ENCODE measurements around the gene GIMAP7. TPM values are rescaled to one million over a fixed set of nuclear protein-coding genes. Genes with fewer than 3 reads are reported as not detected.
A peak's percentile ranks its signal among the peaks of the same experiment; 100 is the strongest.
"Not testable (repeated sequence)": the region's sequence is repeated elsewhere in the genome, so short reads cannot be mapped to it uniquely, and the experiment has no call there.

The GIMAP7 gene
- total RNA-seq, 5 donors from 2014 or later (not counting 1 experiment from before 2014, with no cell fraction given), result 76.8 to 430 (median 392) TPM

- Histone ChIP-seq H3K27ac (ENCODE audit: low read length) (peak overlapping the region; percentile 97), H3K4me3 (ENCODE audit: control insufficient read depth in 1 of 2, extremely low read depth in 1 of 2, low read length in 1 of 2) (no peak overlapping the region), H3K27me3 (replicated peaks in 1 of 2; ENCODE audit: control insufficient read depth in 2 of 2, extremely low read depth in 1 of 2, insufficient read depth in 2 of 2, low read length in 1 of 2) (no peaks in the 10 kb centered on the region), H3K9me3 (no peaks in the 10 kb centered on the region), H3K36me3 (ENCODE audit: control insufficient read depth in 2 of 2, extremely low read depth in 1 of 2, insufficient read depth in 1 of 2, low read length in 1 of 2) (peaks cover 12 to 19% of the 10 kb centered on the region in 2 donors), H3K4me1 (ENCODE audit: control insufficient read depth in 1 of 2, extremely low read depth in 1 of 2, insufficient read depth in 2 of 2, low read length in 2 of 2) (peaks cover 75 to 78% of the 10 kb centered on the region in 2 experiments)
- H3K36me3 Mint-ChIP-seq, result peaks cover 27% of the 10 kb centered on the region
- peak in 1 of 35 experiments; percentile 41 for DNase-seq
- no peaks in the 10 kb centered on the region for H3K27me3 Mint-ChIP-seq
- H3K4me3 Mint-ChIP-seq, result peak overlapping the region; percentile 76 to 85 (median 76)
- H3K9me3 Mint-ChIP-seq, result no peaks in the 10 kb centered on the region
- H3K27ac Mint-ChIP-seq, result peak overlapping the region; percentile 100
- peaks cover 96 to 98% (median 97%) of the 10 kb centered on the region in 3 donors for H3K4me1 Mint-ChIP-seq
- 17% methylated on average over 1 of the region's 4 CpGs for WGBS (ENCODE audit: insufficient coverage)
- ChIA-PET CTCF (interaction anchor here in 1 of 2 donors (0.9 to 1.3 kb wide), 5 partner anchors 29 to 274 kb away, joined by 3 to 5 read pairs (median 4); partner anchors contain the start of gene GIMAP7), POLR2A (interaction anchor here (0.6 to 1.9 kb wide), 5 partner anchors 21 to 234 kb away, joined by 4 to 15 read pairs (median 5); partner anchors contain the start of genes GIMAP1 (in 1 of the 2) and GIMAP7 (in 1 of the 2))
- ATAC-seq (replicated peaks in 1 of 4), result no peak
These were observed 32.8 kb upstream of the GIMAP7 start for GRCh38 chr7:150481922-150482321.

GRCh38 chr7:150483514-150483913 is 31.2 kb upstream of the GIMAP7 start:
- H3K36me3 Mint-ChIP-seq, result peaks cover 21% of the 10 kb centered on the region
- peak overlapping the region; percentile 100 for H3K27ac Mint-ChIP-seq
- H3K9me3 ChIP-seq; ATAC-seq (replicated peaks in 1 of 4); H3K9me3 Mint-ChIP-seq; H3K36me3 ChIP-seq (ENCODE audit: control insufficient read depth in 2 of 2, extremely low read depth in 1 of 2, insufficient read depth in 1 of 2, low read length in 1 of 2); H3K27me3 Mint-ChIP-seq; H3K27me3 ChIP-seq (replicated peaks in 1 of 2; ENCODE audit: control insufficient read depth in 2 of 2, extremely low read depth in 1 of 2, insufficient read depth in 2 of 2, low read length in 1 of 2); DNase-seq: not testable (repeated sequence)
- CTCF ChIA-PET, result interaction anchor here in 1 of 2 donors (0.8 to 1.3 kb wide), 4 partner anchors 9 to 34 kb away, joined by 3 to 4 read pairs (median 4); partner anchors contain the start of gene GIMAP7
- POLR2A ChIA-PET, result interaction anchor here (0.7 to 1.7 kb wide), 4 partner anchors 19 to 34 kb away, joined by 3 to 14 read pairs (median 4); partner anchors contain the start of gene GIMAP7 (in 1 of the 2)
- peaks cover 96 to 98% (median 97%) of the 10 kb centered on the region in 3 donors for H3K4me1 Mint-ChIP-seq
- H3K27ac ChIP-seq (ENCODE audit: low read length), result peak overlapping the region; percentile 97
- WGBS (ENCODE audit: insufficient coverage), result no CpG with 5 or more reads among the region's 2 CpGs
- peaks cover 63% of the 10 kb centered on the region in 2 experiments for H3K4me1 ChIP-seq (ENCODE audit: control insufficient read depth in 1 of 2, extremely low read depth in 1 of 2, insufficient read depth in 2 of 2, low read length in 2 of 2)
- peak overlapping the region; percentile 17 to 18 for H3K4me3 ChIP-seq (ENCODE audit: control insufficient read depth in 1 of 2, extremely low read depth in 1 of 2, low read length in 1 of 2)
- H3K4me3 Mint-ChIP-seq, result peak overlapping the region; percentile 74 to 76 (median 76)

- peaks cover 94 to 97% (median 95%) of the 10 kb centered on the region in 3 donors for H3K4me1 Mint-ChIP-seq
- DNase-seq, result peak in 19 of 35 experiments; percentile 15 to 70 (median 39)
These were observed 30.6 kb upstream of the GIMAP7 start for GRCh38 chr7:150484071-150484470.

GRCh38 chr7:150487625-150488024 is 27.0 kb upstream of the GIMAP7 start:
- no peak overlapping the region for H3K4me3 Mint-ChIP-seq

More at GRCh38 chr7:150484071-150484470, 30.6 kb upstream of the GIMAP7 start:
- not testable (repeated sequence) for H3K27me3 ChIP-seq (replicated peaks in 1 of 2; ENCODE audit: control insufficient read depth in 2 of 2, extremely low read depth in 1 of 2, insufficient read depth in 2 of 2, low read length in 1 of 2); H3K9me3 Mint-ChIP-seq; H3K27me3 Mint-ChIP-seq; H3K9me3 ChIP-seq; H3K4me3 ChIP-seq (ENCODE audit: control insufficient read depth in 1 of 2, extremely low read depth in 1 of 2, low read length in 1 of 2); H3K36me3 ChIP-seq (ENCODE audit: control insufficient read depth in 2 of 2, extremely low read depth in 1 of 2, insufficient read depth in 1 of 2, low read length in 1 of 2)
- Mint-ChIP-seq H3K27ac (peak overlapping the region; percentile 100), H3K36me3 (peaks cover 20% of the 10 kb centered on the region), H3K4me3 (peak overlapping the region; percentile 74 to 76 (median 76))
- peak; percentile 66 to 85 (median 72) for ATAC-seq (replicated peaks in 1 of 4)
- Histone ChIP-seq H3K27ac (ENCODE audit: low read length) (peak overlapping the region; percentile 97), H3K4me1 (ENCODE audit: control insufficient read depth in 1 of 2, extremely low read depth in 1 of 2, insufficient read depth in 2 of 2, low read length in 2 of 2) (peaks cover 57 to 59% of the 10 kb centered on the region in 2 experiments)
- CTCF ChIA-PET, result interaction anchor here in 1 of 2 donors (0.8 to 1.3 kb wide), 5 partner anchors 9 to 35 kb away, joined by 3 to 4 read pairs (median 4); partner anchors contain the start of gene GIMAP7
- POLR2A ChIA-PET, result interaction anchor here (0.9 to 1.7 kb wide), 3 partner anchors 18 to 34 kb away, joined by 3 to 14 read pairs (median 5); partner anchors contain the start of gene GIMAP7 (in 1 of the 2)
- no CpG with 5 or more reads among the region's 3 CpGs for WGBS (ENCODE audit: insufficient coverage)

GRCh38 chr7:150489782-150490181 is 24.9 kb upstream of the GIMAP7 start:
- Histone ChIP-seq H3K27ac (ENCODE audit: low read length) (no peak overlapping the region), H3K36me3 (ENCODE audit: control insufficient read depth in 2 of 2, extremely low read depth in 1 of 2, insufficient read depth in 1 of 2, low read length in 1 of 2) (no peaks in the 10 kb centered on the region), H3K27me3 (replicated peaks in 1 of 2; ENCODE audit: control insufficient read depth in 2 of 2, extremely low read depth in 1 of 2, insufficient read depth in 2 of 2, low read length in 1 of 2) (no peaks in the 10 kb centered on the region), H3K4me1 (ENCODE audit: control insufficient read depth in 1 of 2, extremely low read depth in 1 of 2, insufficient read depth in 2 of 2, low read length in 2 of 2) (peaks cover 17% of the 10 kb centered on the region in 2 experiments), H3K9me3 (no peaks in the 10 kb centered on the region), H3K4me3 (ENCODE audit: control insufficient read depth in 1 of 2, extremely low read depth in 1 of 2, low read length in 1 of 2) (no peak overlapping the region)
- ATAC-seq (replicated peaks in 1 of 4) (no peak), DNase-seq (no peak)
- CTCF ChIA-PET, result no interaction called here
- H3K4me1 Mint-ChIP-seq, result peaks cover 74 to 75% (median 75%) of the 10 kb centered on the region in 3 donors
- POLR2A ChIA-PET, result interaction anchor here in 1 of 2 donors (0.9 kb wide), 1 partner anchor 9 kb away, joined by 3 read pairs; no protein-coding TSS in a partner anchor
- peak overlapping the region in 1 of 2 donors; percentile 87 for H3K27ac Mint-ChIP-seq
- no peaks in the 10 kb centered on the region for H3K27me3 Mint-ChIP-seq
- WGBS (ENCODE audit: insufficient coverage), result no CpG with 5 or more reads among the region's 1 CpG
- H3K9me3 Mint-ChIP-seq, result peaks cover 0 to 5% (median 3%) of the 10 kb centered on the region in 3 donors
- H3K4me3 Mint-ChIP-seq, result no peak overlapping the region
- H3K36me3 Mint-ChIP-seq, result peaks cover 41% of the 10 kb centered on the region

More at GRCh38 chr7:150487625-150488024, 27.0 kb upstream of the GIMAP7 start:
- Histone ChIP-seq H3K36me3 (ENCODE audit: control insufficient read depth in 2 of 2, extremely low read depth in 1 of 2, insufficient read depth in 1 of 2, low read length in 1 of 2) (no peaks in the 10 kb centered on the region), H3K4me1 (ENCODE audit: control insufficient read depth in 1 of 2, extremely low read depth in 1 of 2, insufficient read depth in 2 of 2, low read length in 2 of 2) (peaks cover 23 to 25% of the 10 kb centered on the region in 2 experiments), H3K9me3 (no peaks in the 10 kb centered on the region), H3K4me3 (ENCODE audit: control insufficient read depth in 1 of 2, extremely low read depth in 1 of 2, low read length in 1 of 2) (no peak overlapping the region), H3K27me3 (replicated peaks in 1 of 2; ENCODE audit: control insufficient read depth in 2 of 2, extremely low read depth in 1 of 2, insufficient read depth in 2 of 2, low read length in 1 of 2) (no peaks in the 10 kb centered on the region), H3K27ac (ENCODE audit: low read length) (no peak overlapping the region)
- Mint-ChIP-seq H3K9me3 (peaks cover 0 to 5% (median 3%) of the 10 kb centered on the region in 3 donors), H3K27ac (peak overlapping the region; percentile 87 to 89), H3K36me3 (peaks cover 39% of the 10 kb centered on the region), H3K4me1 (peaks cover 89 to 91% (median 90%) of the 10 kb centered on the region in 3 donors), H3K27me3 (no peaks in the 10 kb centered on the region)
- ChIA-PET CTCF (interaction anchor here in 1 of 2 donors (1.0 kb wide), 1 partner anchor 15 kb away, joined by 3 read pairs; no protein-coding TSS in a partner anchor), POLR2A (no interaction called here)
- WGBS (ENCODE audit: insufficient coverage), result no CpG with 5 or more reads among the region's 2 CpGs
- DNase-seq (no peak), ATAC-seq (replicated peaks in 1 of 4) (no peak)

GRCh38 chr7:150493442-150493841 is 21.2 kb upstream of the GIMAP7 start:
- H3K27ac Mint-ChIP-seq; DNase-seq; H3K4me1 ChIP-seq (ENCODE audit: control insufficient read depth in 1 of 2, extremely low read depth in 1 of 2, insufficient read depth in 2 of 2, low read length in 2 of 2); H3K9me3 ChIP-seq; H3K36me3 ChIP-seq (ENCODE audit: control insufficient read depth in 2 of 2, extremely low read depth in 1 of 2, insufficient read depth in 1 of 2, low read length in 1 of 2); H3K27me3 Mint-ChIP-seq; H3K4me3 Mint-ChIP-seq; H3K27me3 ChIP-seq (replicated peaks in 1 of 2; ENCODE audit: control insufficient read depth in 2 of 2, extremely low read depth in 1 of 2, insufficient read depth in 2 of 2, low read length in 1 of 2); H3K4me3 ChIP-seq (ENCODE audit: control insufficient read depth in 1 of 2, extremely low read depth in 1 of 2, low read length in 1 of 2); H3K27ac ChIP-seq (ENCODE audit: low read length); ATAC-seq (replicated peaks in 1 of 4): not testable (repeated sequence)
- ChIA-PET CTCF (interaction anchor here in 1 of 2 donors (1.0 kb wide), 1 partner anchor 9 kb away, joined by 4 read pairs; no protein-coding TSS in a partner anchor), POLR2A (interaction anchor here in 1 of 2 donors (1.0 kb wide), 1 partner anchor 9 kb away, joined by 3 read pairs; no protein-coding TSS in a partner anchor)
- Mint-ChIP-seq H3K36me3 (peaks cover 46% of the 10 kb centered on the region), H3K9me3 (peaks cover 8 to 16% (median 12%) of the 10 kb centered on the region in 3 donors), H3K4me1 (peaks cover 59 to 67% (median 67%) of the 10 kb centered on the region in 3 donors)
- WGBS (ENCODE audit: insufficient coverage), result no CpG with 5 or more reads among the region's 3 CpGs

All from T-cell (primary cell).